H9 (cell line): ENCODE measurements around the gene VWF. TPM values are rescaled to one million over a fixed set of nuclear protein-coding genes. Genes with fewer than 3 reads are reported as not detected.
"Not testable (repeated sequence)": the region's sequence is repeated elsewhere in the genome, so short reads cannot be mapped to it uniquely, and the experiment has no call there.

ENCODE experiments used
- DNase-seq: peaks from one replicate; pipeline ENCODE4 v3.0.0-alpha.2; 2017
- H2AFZ ChIP-seq: one replicate; pipeline ENCODE4 v1.6.1; 2013; ENCODE audit warnings: mild to moderate bottlenecking, low read length, control low read depth, moderate library complexity
- H2AK5ac ChIP-seq: 2 replicates; pipeline ENCODE4 v1.6.1; 2013; ENCODE audit warnings: low read length, control low read depth, mixed read lengths; ENCODE audit not compliant: insufficient read length
- H2BK120ac ChIP-seq: one replicate; pipeline ENCODE4 v1.6.1; 2013; ENCODE audit warnings: low read depth, mild to moderate bottlenecking, low read length, control low read depth, inconsistent platforms; ENCODE audit not compliant: poor library complexity, severe bottlenecking
- H2BK12ac ChIP-seq: 2 replicates; pipeline ENCODE4 v1.6.1; 2013; ENCODE audit warnings: low read length, control low read depth, mixed read lengths, low read depth; ENCODE audit not compliant: insufficient read length
- H2BK15ac ChIP-seq: 2 replicates; pipeline ENCODE4 v1.6.1; 2013; ENCODE audit warnings: low read depth, low read length, control low read depth
- H2BK20ac ChIP-seq: one replicate; pipeline ENCODE4 v1.6.1; 2013; ENCODE audit warnings: low read depth, mild to moderate bottlenecking, low read length, control low read depth, inconsistent platforms; ENCODE audit not compliant: poor library complexity, severe bottlenecking
- H2BK5ac ChIP-seq: 2 replicates; pipeline ENCODE4 v1.6.1; 2013; ENCODE audit warnings: low read length, control low read depth, mixed read lengths; ENCODE audit not compliant: insufficient read length
- H3K14ac ChIP-seq: 2 replicates; pipeline ENCODE4 v1.6.1; 2013; ENCODE audit warnings: low read length, control low read depth; ENCODE audit not compliant: insufficient read depth
- H3K18ac ChIP-seq: 2 replicates; pipeline ENCODE4 v1.6.1; 2013; ENCODE audit warnings: low read depth, mild to moderate bottlenecking, mixed read lengths, low read length, control low read depth; ENCODE audit not compliant: insufficient read length
- H3K23ac ChIP-seq: 2 replicates; pipeline ENCODE4 v1.6.1; 2013; ENCODE audit warnings: low read length, control low read depth, mixed read lengths, low read depth; ENCODE audit not compliant: insufficient read length
- H3K23me2 ChIP-seq: 2 replicates; pipeline ENCODE4 v1.6.1; 2013; ENCODE audit warnings: low read depth, mild to moderate bottlenecking, mixed read lengths, low read length, control low read depth; ENCODE audit not compliant: insufficient read length, poor library complexity, severe bottlenecking
- H3K27ac ChIP-seq: 2 replicates; pipeline ENCODE4 v1.5.1; 2013; ENCODE audit warnings: low read length, control low read depth, mixed read lengths, low read depth; ENCODE audit not compliant: insufficient read length
- H3K27me3 ChIP-seq: 2 replicates; pipeline ENCODE4 v1.6.1; 2013; ENCODE audit warnings: low read length, control low read depth, inconsistent platforms; ENCODE audit not compliant: insufficient read depth
- H3K4ac ChIP-seq: 2 replicates; pipeline ENCODE4 v1.6.1; 2013; ENCODE audit warnings: low read depth, mild to moderate bottlenecking, control low read depth, inconsistent platforms, low read length, moderate library complexity
- H3K4me1 ChIP-seq: 2 replicates; pipeline ENCODE4 v1.6.1; 2013; ENCODE audit warnings: low read length, control low read depth, inconsistent platforms; ENCODE audit not compliant: insufficient read depth
- H3K4me2 ChIP-seq: 2 replicates; pipeline ENCODE4 v1.6.1; 2013; ENCODE audit warnings: low read length, control low read depth, mixed read lengths; ENCODE audit not compliant: insufficient read length, insufficient read depth
- H3K56ac ChIP-seq: 2 replicates; pipeline ENCODE4 v1.6.1; 2013; ENCODE audit warnings: low read depth, mild to moderate bottlenecking, mixed read lengths, low read length, control low read depth; ENCODE audit not compliant: insufficient read length
- H3K79me1 ChIP-seq: 2 replicates; pipeline ENCODE4 v1.6.1; 2013; ENCODE audit warnings: low read depth, mild to moderate bottlenecking, moderate library complexity, low read length, control low read depth, inconsistent platforms; ENCODE audit not compliant: insufficient read depth, poor library complexity, severe bottlenecking
- H3K79me2 ChIP-seq: 2 replicates; pipeline ENCODE4 v1.6.1; 2013; ENCODE audit warnings: low read length, control low read depth, inconsistent platforms; ENCODE audit not compliant: insufficient read depth
- H3K9ac ChIP-seq: 2 replicates; pipeline ENCODE4 v1.6.1; 2013; ENCODE audit warnings: low read length, control low read depth, mixed read lengths; ENCODE audit not compliant: insufficient read length; ENCODE audit errors: extremely low read depth
- H3K9me3 ChIP-seq: one replicate; pipeline ENCODE4 v1.6.1; 2013; ENCODE audit warnings: low read depth, low read length, inconsistent platforms; ENCODE audit not compliant: control insufficient read depth
- H3T11ph ChIP-seq: one replicate; pipeline ENCODE4 v1.6.1; 2013; ENCODE audit warnings: mild to moderate bottlenecking, low read length, control low read depth, inconsistent platforms
- H4K20me1 ChIP-seq: one replicate; pipeline ENCODE4 v1.6.1; 2013; ENCODE audit not compliant: control insufficient read depth, insufficient read length, insufficient read depth
- H4K5ac ChIP-seq: 2 replicates; pipeline ENCODE4 v1.6.1; 2013; ENCODE audit warnings: low read depth, mild to moderate bottlenecking, mixed read lengths, low read length, control low read depth; ENCODE audit not compliant: insufficient read length
- H4K8ac ChIP-seq: replicated peaks from 2 replicates; pipeline ENCODE4 v1.6.1; 2013; ENCODE audit warnings: low read length, control low read depth, mixed read lengths, low read depth; ENCODE audit not compliant: insufficient read length
- H4K91ac ChIP-seq: 2 replicates; pipeline ENCODE4 v1.6.1; 2013; ENCODE audit warnings: low read depth, mild to moderate bottlenecking, moderate library complexity, mixed read lengths, low read length, control low read depth; ENCODE audit not compliant: insufficient read length
- H3K27ac Mint-ChIP-seq, 3 experiments: 2 replicates in 2 of 3; 3 replicates in 1 of 3; pipeline ENCODE4 v1.8.0; 2020 to 2021; ENCODE audit warnings: mixed read lengths in 3 of 3, mild to moderate bottlenecking in 1 of 3, moderate library complexity in 1 of 3
- H3K27me3 Mint-ChIP-seq: 2 replicates; pipeline ENCODE4 v1.8.0; 2021; ENCODE audit warnings: low read depth, mild to moderate bottlenecking, moderate library complexity, mixed read lengths
- H3K36me3 Mint-ChIP-seq, 3 experiments: 2 replicates in 2 of 3; 3 replicates in 1 of 3; pipeline ENCODE4 v1.8.0; 2020 to 2021; ENCODE audit warnings: low read depth in 3 of 3, mixed read lengths in 3 of 3; ENCODE audit not compliant: insufficient read depth in 1 of 3
- H3K4me1 Mint-ChIP-seq, 2 experiments: 2 replicates each; pipeline ENCODE4 v1.8.0; 2020; ENCODE audit warnings: mixed read lengths in 2 of 2
- H3K4me3 Mint-ChIP-seq, 2 experiments: 2 replicates in 1 of 2; 3 replicates in 1 of 2; pipeline ENCODE4 v1.8.0; 2020 to 2021; ENCODE audit warnings: mild to moderate bottlenecking in 2 of 2, mixed read lengths in 2 of 2, moderate library complexity in 1 of 2
- H3K9me3 Mint-ChIP-seq, 2 experiments: 2 replicates in 1 of 2; 3 replicates in 1 of 2; pipeline ENCODE4 v1.8.0; 2020; ENCODE audit warnings: mild to moderate bottlenecking in 2 of 2, mixed read lengths in 2 of 2, moderate library complexity in 1 of 2
- CTCF ChIP-seq: fragments of 200-600 bp; sonication (generic); conservative IDR thresholded peaks from 3 replicates; pipeline ENCODE4 v1.8.0; 2021; ENCODE audit warnings: antibody characterized with exemption, mild to moderate bottlenecking
- WGBS: extraction: QIAGEN DNeasy Blood & Tissue Kit; methylation state at CpG from one replicate; pipeline ENCODE4 v1.1.7; 2013; ENCODE audit warnings: missing lambda C conversion rate, low lambda C conversion rate, mixed read lengths; ENCODE audit not compliant: insufficient read length; ENCODE audit errors: extremely low coverage; 5-methylcytosine and 5-hydroxymethylcytosine counted together
- total RNA-seq: library from RNA; stranded (reverse); gene quantifications from 2 replicates; pipeline ENCODE4 v1.2.1, GENCODE V29; 2021

The VWF gene
- total RNA-seq, 1 experiment from 2014 or later, result 0.17 TPM

- H3K27me3 ChIP-seq, result no peaks in the 10 kb centered on the region
Measured at GRCh38 chr12:6143303-6143675, 18.8 kb upstream of the VWF start.

GRCh38 chr12:6142368-6143302 is 18.2 kb upstream of the VWF start:
- H2AFZ ChIP-seq, H3K27me3 ChIP-seq, H3K4me3 Mint-ChIP-seq, DNase-seq, H3K23ac ChIP-seq, H4K20me1 ChIP-seq, H3K4ac ChIP-seq, H4K8ac ChIP-seq, H2BK15ac ChIP-seq, H3K4me2 ChIP-seq, H3K79me2 ChIP-seq, H2BK120ac ChIP-seq, H4K91ac ChIP-seq, H3K23me2 ChIP-seq, H3K14ac ChIP-seq, H3K4me1 Mint-ChIP-seq, H3K4me1 ChIP-seq, H2BK20ac ChIP-seq, H3K9me3 Mint-ChIP-seq, H3K9ac ChIP-seq, H2AK5ac ChIP-seq, H3T11ph ChIP-seq, H3K36me3 Mint-ChIP-seq, H3K9me3 ChIP-seq, H3K79me1 ChIP-seq, H3K18ac ChIP-seq, H3K56ac ChIP-seq, H3K27me3 Mint-ChIP-seq, H2BK5ac ChIP-seq, H4K5ac ChIP-seq, H3K27ac ChIP-seq, H2BK12ac ChIP-seq: not testable (repeated sequence)
- H3K27ac Mint-ChIP-seq, result 0 out of 7 replicates have a peak overlapping the region, but pooled peaks of 1 of the 3 experiments have one; percentile 50
- WGBS, result no CpG with 5 or more reads among the region's 35 CpGs

More at GRCh38 chr12:6143303-6143675, 18.8 kb upstream of the VWF start:
- Histone ChIP-seq H3K23me2 (no peaks in the 10 kb centered on the region), H3K79me2 (no peaks in the 10 kb centered on the region), H4K8ac (no peak overlapping the region), H2BK12ac (no peak overlapping the region), H2BK5ac (no peak overlapping the region), H3K56ac (no peak overlapping the region), H3K4me1 (no peaks in the 10 kb centered on the region), H3K4me2 (no peak overlapping the region), H3K79me1 (no peaks in the 10 kb centered on the region), H2BK15ac (no peak overlapping the region), H3K27ac (no peak overlapping the region), H3K23ac (no peak overlapping the region), H4K20me1 (no peaks in the 10 kb centered on the region), H3K9me3 (no peaks in the 10 kb centered on the region), H2AFZ (no peak overlapping the region), H3K9ac (no peak overlapping the region), H4K91ac (no peak overlapping the region), H4K5ac (no peak overlapping the region), H2BK120ac (no peak overlapping the region), H2BK20ac (no peak overlapping the region), H2AK5ac (no peak overlapping the region), H3K4ac (no peak overlapping the region), H3K18ac (no peak overlapping the region), H3T11ph (no peak overlapping the region), H3K14ac (no peak overlapping the region)
- Mint-ChIP-seq H3K4me1 (peaks cover 8 to 10% of the 10 kb centered on the region in 2 experiments), H3K36me3 (peaks cover 2 to 4% (median 2%) of the 10 kb centered on the region in 3 experiments; a peak in 6 of 7 replicates), H3K27ac (no peak overlapping the region), H3K27me3 (no peaks in the 10 kb centered on the region; the same call in 1 of the 2 replicates), H3K9me3 (peaks cover 3 to 9% of the 10 kb centered on the region in 2 experiments; a peak in 2 of 5 replicates), H3K4me3 (no peak overlapping the region)
- DNase-seq, result no peak
- WGBS, result no CpG with 5 or more reads among the region's 4 CpGs
- TF ChIP-seq CTCF, result no peak
